ENCODE data around the gene PRELP. TPM values are rescaled to one million over a fixed set of nuclear protein-coding genes. Genes with fewer than 3 reads are reported as not detected.
"Not testable (repeated sequence)": the region's sequence is repeated elsewhere in the genome, so short reads cannot be mapped to it uniquely, and the experiment has no call there.

PRELP gene
- total RNA-seq, 4 donors from 2014 or later = 15.4 to 35.2 (median 23.3) TPM

DNA sequence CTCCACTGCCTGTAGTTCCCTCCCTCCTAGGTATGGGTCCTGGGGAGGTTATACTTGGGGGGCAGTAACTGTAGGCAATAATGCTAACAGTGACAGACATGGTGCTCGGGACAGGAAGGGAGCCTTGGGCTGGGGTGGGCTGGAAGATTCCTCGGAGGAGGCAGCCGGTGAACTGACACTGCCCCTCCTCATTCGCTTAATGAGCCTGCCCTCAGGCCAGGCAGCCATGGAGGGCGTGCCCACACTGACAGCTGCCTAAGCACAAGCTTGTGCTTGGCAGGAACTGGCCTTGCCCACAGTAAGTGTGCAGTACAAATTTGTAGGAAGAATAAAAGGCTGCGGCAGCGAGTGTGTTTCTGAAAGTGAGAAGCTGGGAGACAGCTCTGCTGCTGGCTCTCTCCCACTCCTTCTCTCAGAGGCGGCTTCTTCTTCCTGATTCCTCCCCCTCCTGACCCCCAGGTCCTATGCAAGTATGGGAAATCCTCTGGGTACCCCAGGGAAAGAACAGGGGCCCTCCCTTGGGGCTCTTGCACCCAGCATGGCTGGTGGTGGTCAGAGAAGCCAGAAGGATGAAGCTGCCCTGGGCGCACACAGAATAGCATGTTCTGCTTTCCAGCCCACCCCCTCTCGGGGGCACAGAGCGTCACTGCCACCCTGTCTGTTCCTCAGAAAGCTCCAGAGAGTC, 42.0 kb downstream of the PRELP start:
- no peak for TF ChIP-seq POLR2AphosphoS5 (IDR thresholded peaks at IDR 0.05)
- TF ChIP-seq POLR2A (IDR thresholded peaks at IDR 0.05) = no peak
- TF ChIP-seq EP300 (IDR thresholded peaks at IDR 0.05; ENCODE audit: low read depth) = no peak
- no peak for TF ChIP-seq CTCF (IDR thresholded peaks at IDR 0.05)
- H3K4me1 ChIP-seq = peaks cover 8 to 29% (median 22%) of the 10 kb centered on the region in 4 donors
- intact Hi-C loops (cut with DNase I; ENCODE audit: low total_unique reads) = no loop called here
- WGBS, 2 donors (ENCODE audit: low coverage in 1 of 2) = 79 to 87% methylated on average over 8 of the region's 11 CpGs
- no peaks in the 10 kb centered on the region for H3K36me3 ChIP-seq
- no peaks in the 10 kb centered on the region for H3K27me3 ChIP-seq
- in situ Hi-C loops (cut with MboI; ENCODE audit: low pct_ligation_motif_present in 1 of 4, low pct_unique_long_range_greater_than_20kb in 1 of 4, low sequenced_read_pairs in 3 of 4) = no loop called here
- no peak overlapping the region for H3K4me3 ChIP-seq
- no peak for DNase-seq
- H3K27ac ChIP-seq = no peak overlapping the region
- no peaks in the 10 kb centered on the region for H3K9me3 ChIP-seq

DNA sequence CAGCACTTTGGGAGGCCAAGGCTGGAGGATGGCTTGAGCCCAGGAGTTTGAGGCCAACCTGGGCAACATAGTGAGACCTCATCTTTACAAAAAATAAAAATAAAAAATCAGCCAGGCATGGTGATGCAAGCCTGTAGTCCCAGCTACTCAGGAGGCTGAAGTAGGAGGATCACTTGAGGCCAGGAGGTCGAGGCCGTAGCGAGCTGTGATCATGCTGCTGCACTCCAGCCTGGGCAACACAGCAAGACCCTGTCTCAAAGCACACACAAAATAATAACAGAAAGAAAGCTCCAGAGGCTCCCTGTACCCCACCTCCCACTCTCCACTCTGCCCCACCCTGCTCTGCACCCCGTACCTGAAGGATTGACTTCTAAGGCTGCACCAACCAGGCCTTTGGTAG, 42.5 kb downstream of the PRELP start:
- DNase-seq; H3K36me3 ChIP-seq; H3K27ac ChIP-seq; H3K27me3 ChIP-seq; intact Hi-C loops (cut with DNase I; ENCODE audit: low total_unique reads); H3K9me3 ChIP-seq; in situ Hi-C loops (cut with MboI; ENCODE audit: low pct_ligation_motif_present in 1 of 4, low pct_unique_long_range_greater_than_20kb in 1 of 4, low sequenced_read_pairs in 3 of 4); H3K4me3 ChIP-seq: not testable (repeated sequence)
- WGBS, 2 donors (ENCODE audit: low coverage in 1 of 2) = 94% methylated on average over 4 of the region's 4 CpGs; no CpG with 5 or more reads in 1 of the 2 donors
- H3K4me1 ChIP-seq = peaks cover 2 to 24% (median 16%) of the 10 kb centered on the region in 4 donors

DNA sequence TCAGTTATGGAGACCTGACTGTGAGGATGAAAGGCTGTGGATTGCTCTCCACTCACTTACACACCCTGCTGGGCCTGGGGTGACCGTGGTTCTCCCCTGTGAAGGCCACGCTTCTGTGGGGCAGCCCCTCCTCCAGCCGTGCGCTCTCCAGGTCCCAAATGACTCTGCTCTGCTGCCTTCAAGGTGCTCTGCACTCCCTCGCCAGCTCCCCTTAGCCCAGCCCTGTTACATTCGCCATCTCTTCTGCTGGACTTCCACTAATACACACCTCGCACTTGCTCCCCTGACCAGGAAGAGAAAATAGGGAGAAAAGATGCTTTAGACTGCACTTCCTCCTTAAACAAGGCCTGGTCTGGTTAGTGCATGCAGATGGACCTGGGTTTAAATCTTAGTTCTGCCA, 42.9 kb downstream of the PRELP start:
- in situ Hi-C loops (cut with MboI; ENCODE audit: low pct_ligation_motif_present in 1 of 4, low pct_unique_long_range_greater_than_20kb in 1 of 4, low sequenced_read_pairs in 3 of 4) = no loop called here
- no peaks in the 10 kb centered on the region for H3K27me3 ChIP-seq

GRCh38 chr1:203519053-203519840, 43.6 kb downstream of the PRELP start:
- no peak overlapping the region for H3K4me3 ChIP-seq
- H3K9me3 ChIP-seq = no peaks in the 10 kb centered on the region
- intact Hi-C loops (cut with DNase I; ENCODE audit: low total_unique reads) = no loop called here
- H3K27ac ChIP-seq = no peak overlapping the region
- peaks cover 0 to 13% (median 6%) of the 10 kb centered on the region in 4 donors for H3K4me1 ChIP-seq
- no peaks in the 10 kb centered on the region for H3K36me3 ChIP-seq
- TF ChIP-seq POLR2AphosphoS5 (IDR thresholded peaks at IDR 0.05) (no peak), CTCF (IDR thresholded peaks at IDR 0.05) (no peak), EP300 (IDR thresholded peaks at IDR 0.05; ENCODE audit: low read depth) (no peak), POLR2A (IDR thresholded peaks at IDR 0.05) (no peak)
- in situ Hi-C loops (cut with MboI; ENCODE audit: low pct_ligation_motif_present in 1 of 4, low pct_unique_long_range_greater_than_20kb in 1 of 4, low sequenced_read_pairs in 3 of 4) = no loop called here
- H3K27me3 ChIP-seq = no peaks in the 10 kb centered on the region
- DNase-seq = no peak
- whole genome bisulfite sequencing, 2 donors (ENCODE audit: low coverage in 1 of 2) = 79% methylated on average over 10 of the region's 10 CpGs; no CpG with 5 or more reads in 1 of the 2 donors

More for the DNA sequence above, 42.9 kb downstream of the PRELP start:
- WGBS, 2 donors (ENCODE audit: low coverage in 1 of 2) = 94 to 100% methylated on average over 1 to 7 of the region's 7 CpGs
- Histone ChIP-seq H3K27ac (no peak overlapping the region), H3K9me3 (no peaks in the 10 kb centered on the region), H3K36me3 (no peaks in the 10 kb centered on the region), H3K4me3 (no peak overlapping the region), H3K4me1 (peaks cover 0 to 20% (median 12%) of the 10 kb centered on the region in 4 donors)
- TF ChIP-seq POLR2AphosphoS5 (IDR thresholded peaks at IDR 0.05) = no peak
- TF ChIP-seq EP300 (IDR thresholded peaks at IDR 0.05; ENCODE audit: low read depth) = no peak
- no peak for TF ChIP-seq CTCF (IDR thresholded peaks at IDR 0.05)
- no peak for TF ChIP-seq POLR2A (IDR thresholded peaks at IDR 0.05)
- intact Hi-C loops (cut with DNase I; ENCODE audit: low total_unique reads) = no loop called here
- no peak for DNase-seq

Data from transverse colon (tissue), 4 donors.